ENCODE data around the gene CEP43. TPM values are rescaled to one million over a fixed set of nuclear protein-coding genes. Genes with fewer than 3 reads are reported as not detected.

CEP43 gene
- polyA plus RNA-seq, 4 donors = 26.4 to 46.7 (median 33.0) TPM

GRCh38 chr6:167005350-167006159, 6.4 kb downstream of the CEP43 start:
- DNase-seq (ENCODE audit: low read depth in 4 of 4, low spot score in 3 of 4) = no peak

DNA sequence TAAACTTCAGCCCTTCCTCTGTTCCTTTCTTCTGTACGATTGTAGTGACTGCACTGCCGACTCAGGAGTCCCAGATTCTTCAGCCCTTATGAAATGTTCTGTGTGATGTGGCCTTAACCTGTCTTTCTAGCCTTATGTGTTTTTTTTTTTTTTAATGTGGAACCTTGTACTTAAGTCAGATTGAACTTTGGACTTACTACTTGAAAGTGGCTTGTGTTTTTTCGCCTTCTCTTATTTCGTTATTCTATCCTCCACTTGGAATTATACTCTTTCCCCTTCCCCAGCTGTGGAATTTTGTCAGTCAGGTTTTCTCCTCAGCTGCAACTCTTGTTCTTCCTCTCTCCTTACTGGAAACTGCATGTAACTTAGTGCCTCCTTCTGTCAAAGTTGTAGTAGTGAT, 8.8 kb downstream of the CEP43 start:
- DNase-seq (ENCODE audit: low read depth in 4 of 4, low spot score in 3 of 4) = no peak

DNA sequence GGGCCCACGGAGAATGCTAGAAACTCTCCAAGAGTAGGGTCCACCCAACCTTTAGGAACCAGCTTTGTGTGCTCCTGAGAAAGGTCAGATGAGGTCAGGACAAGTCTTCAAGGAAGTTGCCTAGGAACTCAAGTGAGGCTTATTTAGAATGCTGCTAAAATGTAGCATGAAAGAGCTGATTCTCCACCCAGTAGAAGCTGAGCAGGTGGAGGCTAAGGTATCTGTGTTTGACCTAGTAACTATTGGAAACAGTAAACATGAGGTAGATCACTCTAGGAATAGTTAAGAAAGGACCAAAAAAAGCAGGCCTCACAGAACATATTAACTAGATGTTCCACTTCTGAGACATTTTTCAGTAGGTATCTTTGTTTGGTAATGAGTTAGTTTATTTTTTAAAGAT, 13.9 kb downstream of the CEP43 start:
- DNase-seq (ENCODE audit: low read depth in 4 of 4, low spot score in 3 of 4) = no peak

DNA sequence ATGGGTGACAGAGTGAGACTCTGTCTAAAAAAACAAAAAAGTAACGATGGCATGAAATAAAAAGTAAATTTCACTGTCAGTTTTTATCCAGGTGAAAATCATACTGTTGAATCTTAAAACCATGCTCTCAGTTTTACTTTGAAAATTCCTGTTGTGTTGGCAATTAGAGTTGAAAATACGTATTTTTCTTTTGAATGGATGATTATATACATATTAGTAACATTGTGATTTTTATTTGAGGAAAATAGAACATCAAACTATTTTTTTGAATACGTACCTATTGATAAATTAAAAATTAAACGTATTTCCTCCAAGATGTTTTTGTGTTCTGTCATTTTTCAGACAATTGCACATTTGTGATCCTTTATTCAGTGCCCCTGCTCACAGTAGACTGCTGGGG, 14.7 kb downstream of the CEP43 start:
- no peak for DNase-seq (ENCODE audit: low read depth in 4 of 4, low spot score in 3 of 4)

DNA sequence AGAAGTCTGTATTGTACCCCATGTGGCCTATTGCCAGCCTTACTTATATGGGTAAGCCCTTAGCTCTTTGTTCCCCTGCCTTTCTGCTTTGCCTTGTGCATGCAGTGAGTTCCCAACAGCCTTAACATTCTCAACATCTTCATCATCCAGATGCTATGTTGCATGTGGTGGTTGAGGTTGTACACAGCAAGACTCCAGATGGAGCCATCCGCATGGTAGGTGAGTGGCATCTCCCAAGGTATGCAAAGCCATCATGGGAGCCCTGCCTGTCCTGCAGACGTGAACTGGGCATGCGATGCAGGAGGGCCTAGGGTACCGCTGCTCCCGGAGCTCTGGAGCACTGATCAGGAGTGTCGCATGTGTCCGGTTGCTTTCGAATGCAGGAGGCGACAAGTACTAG, 16.1 kb downstream of the CEP43 start:
- no peak for DNase-seq (ENCODE audit: low read depth in 4 of 4, low spot score in 3 of 4)

DNA sequence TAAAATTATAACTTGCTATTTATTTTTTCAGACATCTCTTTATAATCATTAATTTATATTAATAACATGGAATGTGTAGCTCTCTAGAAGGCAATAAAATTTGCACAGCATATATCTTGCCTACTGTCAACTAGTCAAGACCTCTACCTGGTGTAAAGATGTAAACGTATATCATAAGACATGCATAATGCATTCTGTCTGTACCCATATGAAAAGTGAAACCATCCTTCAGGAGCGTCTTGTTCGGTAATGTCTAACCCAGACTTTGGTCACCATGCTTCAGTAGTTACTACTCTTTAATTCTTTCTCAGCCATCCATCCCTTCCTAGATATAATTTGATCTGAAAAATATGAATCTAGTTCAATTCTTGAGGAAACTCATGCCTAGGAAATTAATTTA, 21.0 kb downstream of the CEP43 start:
- DNase-seq (ENCODE audit: low read depth in 4 of 4, low spot score in 3 of 4) = no peak

- no peak for DNase-seq (ENCODE audit: low read depth in 4 of 4, low spot score in 3 of 4)
Measured at GRCh38 chr6:167027308-167027707, 28.1 kb downstream of the CEP43 start.

- no peak for DNase-seq (ENCODE audit: low read depth in 4 of 4, low spot score in 3 of 4)
Measured at GRCh38 chr6:167027772-167028171, 28.6 kb downstream of the CEP43 start.

DNA sequence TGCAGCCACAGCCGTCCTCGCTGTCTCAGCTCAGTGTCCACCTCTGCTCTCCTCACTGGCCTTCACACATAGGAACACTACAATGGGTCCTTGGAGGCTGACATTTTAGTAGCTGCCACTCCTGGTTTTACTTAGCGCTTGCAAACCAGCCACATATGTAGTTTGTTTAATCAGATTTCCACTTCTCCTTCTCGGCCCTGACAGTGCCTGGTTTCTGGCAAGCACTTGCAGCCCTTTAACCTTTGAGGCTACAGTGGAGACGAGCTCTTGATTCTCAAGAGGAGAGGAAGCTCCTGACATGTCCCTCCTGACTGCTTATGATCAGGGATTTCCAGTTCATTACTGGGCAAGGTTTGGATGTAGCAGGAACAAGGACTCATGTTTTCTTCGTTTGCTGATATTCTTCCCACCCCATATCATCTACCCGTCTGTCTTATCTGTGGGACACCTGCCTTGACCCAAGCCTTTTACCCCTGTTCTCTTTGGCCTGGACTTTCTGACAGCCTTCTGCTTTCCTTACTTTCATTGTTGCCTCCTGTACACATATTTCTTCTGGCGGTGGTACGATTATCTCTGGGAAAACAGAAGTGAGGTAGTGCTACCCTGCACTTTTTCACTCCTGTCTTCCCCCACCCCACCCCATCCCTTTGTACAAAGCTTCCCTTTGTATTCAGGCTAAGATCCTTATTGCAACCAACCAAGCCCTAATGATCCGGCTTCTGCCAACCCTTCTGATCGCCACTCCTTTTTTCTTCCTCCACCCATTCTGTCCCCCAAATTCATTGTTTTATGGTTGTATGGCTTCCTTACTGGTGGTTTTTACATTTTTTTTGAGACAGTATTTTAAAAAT, 31.2 kb downstream of the CEP43 start:
- no peak for DNase-seq (ENCODE audit: low read depth in 4 of 4, low spot score in 3 of 4)

- no peak for DNase-seq (ENCODE audit: low read depth in 4 of 4, low spot score in 3 of 4)
Measured at GRCh38 chr6:167031082-167031709, 32.0 kb downstream of the CEP43 start.

DNA sequence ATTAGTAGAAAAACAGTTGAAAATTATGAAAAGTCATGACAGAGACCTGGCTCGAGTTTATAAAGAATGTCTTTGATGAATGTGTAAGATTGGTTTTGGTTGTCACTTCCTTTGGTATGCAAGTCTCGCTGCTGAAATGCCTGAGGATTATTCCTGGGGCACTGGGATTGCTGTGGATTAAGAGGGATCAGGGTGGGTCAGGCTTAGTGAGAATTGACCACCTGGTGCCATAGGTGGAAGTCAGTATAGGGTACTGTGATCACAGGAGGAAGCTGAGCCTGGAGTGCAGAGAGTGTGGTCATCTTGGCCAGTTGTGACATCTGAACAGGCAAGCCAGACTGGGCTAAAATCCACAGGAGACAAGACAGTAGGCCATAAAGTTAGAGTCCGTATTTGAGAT, 34.9 kb downstream of the CEP43 start:
- no peak for DNase-seq (ENCODE audit: low read depth in 4 of 4, low spot score in 3 of 4)

DNA sequence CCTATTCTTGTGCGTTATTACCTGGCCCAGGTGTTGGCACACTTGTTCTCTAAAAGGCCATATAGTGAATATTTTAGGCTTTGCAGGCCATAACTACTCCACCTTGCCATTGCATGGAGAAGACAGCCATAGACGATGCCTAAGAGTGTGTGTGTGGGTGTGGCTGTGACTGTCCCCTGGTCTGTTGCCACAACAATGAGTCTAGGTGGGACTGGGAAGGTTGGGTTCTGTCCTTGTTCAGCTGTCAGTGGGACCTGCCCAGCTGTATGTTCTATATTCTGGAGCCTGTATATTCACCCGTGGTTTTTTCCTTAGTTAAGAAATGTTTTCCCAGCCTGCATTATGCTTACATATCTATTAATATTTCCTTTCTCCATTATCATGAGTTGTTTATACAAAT, 38.6 kb downstream of the CEP43 start:
- no peak for DNase-seq (ENCODE audit: low read depth in 4 of 4, low spot score in 3 of 4)

DNA sequence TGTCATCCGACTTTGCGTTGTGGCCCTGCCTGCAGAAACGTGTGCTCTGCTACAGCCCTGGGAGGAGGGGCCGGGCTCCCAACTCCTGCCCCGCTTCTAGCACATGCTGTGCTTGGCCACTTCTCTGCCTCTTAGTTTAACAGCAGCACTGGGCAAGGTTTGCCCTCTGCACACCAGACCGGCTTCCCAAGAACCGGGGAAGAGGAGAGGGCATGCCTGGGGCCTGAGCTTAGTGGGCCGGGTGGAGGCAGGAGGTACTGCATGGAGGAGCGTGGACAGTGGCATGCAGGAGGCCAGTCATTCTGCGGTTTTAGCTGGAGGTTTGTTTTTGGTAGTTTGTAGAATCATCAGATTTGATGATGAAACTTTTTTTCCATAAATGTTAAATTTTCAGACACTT, 45.5 kb downstream of the CEP43 start:
- DNase-seq (ENCODE audit: low read depth in 4 of 4, low spot score in 3 of 4) = no peak

GRCh38 chr6:167045828-167046580, 46.8 kb downstream of the CEP43 start:
- no peak for DNase-seq (ENCODE audit: low read depth in 4 of 4, low spot score in 3 of 4)

DNA sequence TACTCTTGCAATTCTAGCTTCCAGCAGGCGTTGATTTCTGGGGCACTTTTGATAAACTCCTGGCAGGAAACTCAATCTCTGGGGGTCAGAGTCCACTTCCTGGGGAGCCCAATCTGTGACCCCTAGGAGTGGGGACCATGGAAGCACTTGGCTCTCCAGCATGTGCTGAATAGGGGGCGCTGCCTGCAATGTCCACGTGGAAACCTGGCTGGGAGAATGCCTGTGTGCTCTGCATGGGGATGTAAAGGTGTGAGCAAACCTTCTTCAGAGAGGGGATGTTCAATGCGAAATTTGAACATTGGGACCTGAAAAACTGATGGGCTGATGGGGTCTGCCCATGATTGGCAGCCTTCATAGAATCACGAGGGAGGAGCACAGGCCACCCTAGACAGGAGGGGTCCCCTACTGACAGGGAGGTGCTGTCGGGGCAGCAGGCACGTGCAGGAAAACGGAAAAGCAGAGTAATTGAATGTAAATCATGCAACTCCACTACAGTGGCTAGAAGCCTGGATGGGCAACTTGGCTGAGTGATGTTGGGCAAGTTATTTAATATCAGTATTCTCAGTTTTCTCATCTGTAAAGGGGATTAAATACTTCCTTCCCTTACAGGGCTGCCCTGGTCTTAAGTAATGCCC, 47.8 kb downstream of the CEP43 start:
- DNase-seq (ENCODE audit: low read depth in 4 of 4, low spot score in 3 of 4) = no peak

GRCh38 chr6:167047554-167047953, 48.4 kb downstream of the CEP43 start:
- no peak for DNase-seq (ENCODE audit: low read depth in 4 of 4, low spot score in 3 of 4)
